HEK293 (cell line): Measurements from ENCODE around the gene GJB3.

ENCODE experiments used
- ZBTB49 ChIP-seq: fragments of 450-650 bp; formaldehyde crosslinking; IDR thresholded peaks from 2 replicates; pipeline ENCODE4 v1.5.1; 2016; ENCODE audit warnings: missing biosample characterization, missing genetic modification characterization, low read depth
- ZNF155 ChIP-seq: fragments of 450-650 bp; formaldehyde crosslinking; IDR thresholded peaks from 2 replicates; pipeline ENCODE4 v1.5.1; 2016; ENCODE audit warnings: missing biosample characterization, missing genetic modification characterization
- ZNF239 ChIP-seq: fragments of 450-650 bp; formaldehyde crosslinking; IDR thresholded peaks from 2 replicates; pipeline ENCODE4 v1.5.1; 2016; ENCODE audit warnings: missing biosample characterization, missing genetic modification characterization
- ZNF473 ChIP-seq: fragments of 450-650 bp; formaldehyde crosslinking; IDR thresholded peaks from 2 replicates; pipeline ENCODE4 v1.5.1; 2017; ENCODE audit warnings: missing biosample characterization, missing genetic modification characterization
- ZNF555 ChIP-seq: fragments of 450-650 bp; formaldehyde crosslinking; conservative IDR thresholded peaks from 2 replicates; pipeline ENCODE4 v1.5.1; 2017; ENCODE audit warnings: missing biosample characterization, mild to moderate bottlenecking, missing genetic modification characterization, inconsistent platforms
- ZNF707 ChIP-seq: fragments of 450-650 bp; formaldehyde crosslinking; IDR thresholded peaks from 2 replicates; pipeline ENCODE4 v1.5.1; 2016; ENCODE audit warnings: missing biosample characterization, missing genetic modification characterization
- TF ChIP-seq, protein P1 (sequence below): fragments of 450-650 bp; formaldehyde crosslinking; IDR thresholded peaks from 2 replicates; pipeline ENCODE4 v1.5.1; 2016; ENCODE audit warnings: missing biosample characterization, missing genetic modification characterization
- TF ChIP-seq, protein P2 (sequence below): fragments of 450-650 bp; formaldehyde crosslinking; IDR thresholded peaks from 2 replicates; pipeline ENCODE4 v1.5.1; 2017; ENCODE audit warnings: missing biosample characterization, missing genetic modification characterization

- TF ChIP-seq ZNF473: no peak
- TF ChIP-seq ZNF707 (tag by site-specific recombination): no peak
- TF ChIP-seq, protein P1, sequence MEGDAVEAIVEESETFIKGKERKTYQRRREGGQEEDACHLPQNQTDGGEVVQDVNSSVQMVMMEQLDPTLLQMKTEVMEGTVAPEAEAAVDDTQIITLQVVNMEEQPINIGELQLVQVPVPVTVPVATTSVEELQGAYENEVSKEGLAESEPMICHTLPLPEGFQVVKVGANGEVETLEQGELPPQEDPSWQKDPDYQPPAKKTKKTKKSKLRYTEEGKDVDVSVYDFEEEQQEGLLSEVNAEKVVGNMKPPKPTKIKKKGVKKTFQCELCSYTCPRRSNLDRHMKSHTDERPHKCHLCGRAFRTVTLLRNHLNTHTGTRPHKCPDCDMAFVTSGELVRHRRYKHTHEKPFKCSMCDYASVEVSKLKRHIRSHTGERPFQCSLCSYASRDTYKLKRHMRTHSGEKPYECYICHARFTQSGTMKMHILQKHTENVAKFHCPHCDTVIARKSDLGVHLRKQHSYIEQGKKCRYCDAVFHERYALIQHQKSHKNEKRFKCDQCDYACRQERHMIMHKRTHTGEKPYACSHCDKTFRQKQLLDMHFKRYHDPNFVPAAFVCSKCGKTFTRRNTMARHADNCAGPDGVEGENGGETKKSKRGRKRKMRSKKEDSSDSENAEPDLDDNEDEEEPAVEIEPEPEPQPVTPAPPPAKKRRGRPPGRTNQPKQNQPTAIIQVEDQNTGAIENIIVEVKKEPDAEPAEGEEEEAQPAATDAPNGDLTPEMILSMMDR (tag by site-specific recombination): no peak
- TF ChIP-seq ZNF239 (tag by site-specific recombination): no peak
- TF ChIP-seq ZNF555 (tag by site-specific recombination): no peak
- no peak for TF ChIP-seq ZBTB49 (tag by site-specific recombination)
- TF ChIP-seq, protein P2, sequence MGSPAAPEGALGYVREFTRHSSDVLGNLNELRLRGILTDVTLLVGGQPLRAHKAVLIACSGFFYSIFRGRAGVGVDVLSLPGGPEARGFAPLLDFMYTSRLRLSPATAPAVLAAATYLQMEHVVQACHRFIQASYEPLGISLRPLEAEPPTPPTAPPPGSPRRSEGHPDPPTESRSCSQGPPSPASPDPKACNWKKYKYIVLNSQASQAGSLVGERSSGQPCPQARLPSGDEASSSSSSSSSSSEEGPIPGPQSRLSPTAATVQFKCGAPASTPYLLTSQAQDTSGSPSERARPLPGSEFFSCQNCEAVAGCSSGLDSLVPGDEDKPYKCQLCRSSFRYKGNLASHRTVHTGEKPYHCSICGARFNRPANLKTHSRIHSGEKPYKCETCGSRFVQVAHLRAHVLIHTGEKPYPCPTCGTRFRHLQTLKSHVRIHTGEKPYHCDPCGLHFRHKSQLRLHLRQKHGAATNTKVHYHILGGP: no peak
- no peak for TF ChIP-seq ZNF155 (tag by site-specific recombination)
These were observed at the start of gene GJB3 for GRCh38 chr1:34781071-34781843.
